HG03442 (cell line): ENCODE results near the gene SRSF3.
"Not testable (repeated sequence)": the region's sequence is repeated elsewhere in the genome, so short reads cannot be mapped to it uniquely, and the experiment has no call there.

Experiments
- ATAC-seq: cut with Tn5 transposase; IDR thresholded peaks from one replicate; pipeline ENCODE4 v1.9.1; 2021; ENCODE audit warnings: mild to moderate bottlenecking, moderate library complexity; ENCODE audit not compliant: unreplicated experiment

SRSF3 gene

DNA sequence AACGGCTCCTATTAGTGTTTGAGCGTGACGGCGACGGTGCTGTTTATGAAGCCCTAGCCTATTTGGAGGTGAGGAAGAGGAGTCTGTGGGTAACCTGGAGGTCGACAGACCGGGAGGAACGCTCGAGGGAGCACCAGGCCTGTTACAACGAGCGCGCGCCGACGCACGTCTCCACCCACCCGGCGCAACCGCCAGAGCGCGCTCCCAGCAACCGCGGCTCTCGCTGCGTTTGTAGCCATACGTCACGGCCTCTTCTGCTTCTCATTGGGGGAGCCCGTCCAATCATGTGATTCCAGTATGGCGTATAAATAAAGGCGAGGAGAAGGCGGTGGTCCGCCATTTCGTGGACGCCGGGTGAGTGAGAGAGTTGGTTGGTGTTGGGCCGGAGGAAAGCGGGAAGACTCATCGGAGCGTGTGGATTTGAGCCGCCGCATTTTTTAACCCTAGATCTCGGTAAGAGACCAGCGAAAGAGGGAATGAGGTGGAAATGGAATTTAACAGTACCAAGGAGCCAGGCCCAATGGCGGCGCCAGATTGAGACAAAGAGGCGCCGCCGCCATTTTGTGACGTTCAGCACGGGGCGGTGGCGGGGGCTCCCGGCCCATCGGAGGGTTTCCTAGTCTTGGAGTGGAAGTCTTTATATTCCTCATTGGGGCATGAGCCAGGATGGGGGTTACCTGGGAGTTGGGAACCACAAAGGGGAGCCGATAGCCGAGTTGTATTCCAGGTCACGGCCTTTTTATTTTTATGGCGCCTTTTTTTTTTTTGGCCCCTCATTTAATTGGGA is at the start of gene SRSF3:
Gene SRSF3, plus strand, starts transcription at position 334 of the 787 bp plus-strand sequence. CDS start 2,401 bp downstream, outside the sequence.
- peak; percentile 90 for ATAC-seq

DNA sequence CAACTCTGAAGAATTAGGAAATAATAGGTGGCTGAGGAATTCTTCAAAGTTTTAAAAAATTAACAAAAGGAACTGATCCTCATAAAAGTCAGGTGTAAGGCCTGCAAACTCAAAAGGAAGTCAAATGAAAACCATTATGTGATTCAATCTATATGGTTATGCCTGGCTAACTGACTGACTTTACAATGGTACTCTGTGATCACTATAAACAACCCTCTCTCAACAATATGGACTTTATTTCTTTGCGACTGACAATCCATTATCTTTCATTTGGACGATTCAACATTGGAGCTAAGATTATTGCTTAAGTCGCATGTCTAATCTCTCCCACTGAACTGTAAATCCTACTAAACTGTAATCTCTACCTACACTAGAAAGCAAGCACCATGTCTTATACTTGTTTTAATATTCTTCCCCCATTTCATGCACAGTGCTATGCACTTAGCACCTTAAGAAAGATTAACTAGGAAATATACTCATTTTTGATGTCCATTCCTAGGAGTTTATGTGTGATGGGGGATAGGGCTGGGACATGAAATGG is 48.3 kb upstream of the SRSF3 start:
- ATAC-seq = no peak

DNA sequence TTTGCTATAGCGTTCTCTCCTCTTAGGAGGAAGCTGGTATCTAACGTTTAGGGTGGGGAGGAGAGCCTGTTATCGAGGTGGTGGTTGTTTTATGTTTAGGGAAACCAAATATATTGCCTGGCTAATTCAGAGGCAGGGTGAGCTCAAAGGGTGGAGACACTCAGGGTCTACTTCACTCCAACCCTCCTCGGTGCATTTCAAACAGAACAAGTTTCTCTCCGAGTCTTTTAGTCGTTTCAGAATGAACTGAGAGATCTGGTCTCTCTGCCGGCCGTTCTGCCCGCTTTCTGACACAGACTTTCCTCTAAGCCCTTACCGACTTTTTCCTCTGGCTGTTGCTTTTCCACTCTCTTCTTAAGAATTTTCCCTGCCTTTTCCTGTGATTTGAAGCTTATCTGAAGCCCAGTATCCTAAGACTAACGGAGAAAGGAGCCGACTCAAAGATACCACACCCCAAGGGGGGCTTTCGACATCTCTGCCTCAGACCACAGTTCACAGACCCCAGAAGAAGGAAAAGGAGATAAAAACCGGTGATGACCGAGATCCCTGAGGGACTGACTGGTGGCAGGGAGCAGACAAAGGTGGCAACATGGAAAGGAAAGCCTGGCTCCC is 47.7 kb upstream of the SRSF3 start:
- ATAC-seq = no peak

DNA sequence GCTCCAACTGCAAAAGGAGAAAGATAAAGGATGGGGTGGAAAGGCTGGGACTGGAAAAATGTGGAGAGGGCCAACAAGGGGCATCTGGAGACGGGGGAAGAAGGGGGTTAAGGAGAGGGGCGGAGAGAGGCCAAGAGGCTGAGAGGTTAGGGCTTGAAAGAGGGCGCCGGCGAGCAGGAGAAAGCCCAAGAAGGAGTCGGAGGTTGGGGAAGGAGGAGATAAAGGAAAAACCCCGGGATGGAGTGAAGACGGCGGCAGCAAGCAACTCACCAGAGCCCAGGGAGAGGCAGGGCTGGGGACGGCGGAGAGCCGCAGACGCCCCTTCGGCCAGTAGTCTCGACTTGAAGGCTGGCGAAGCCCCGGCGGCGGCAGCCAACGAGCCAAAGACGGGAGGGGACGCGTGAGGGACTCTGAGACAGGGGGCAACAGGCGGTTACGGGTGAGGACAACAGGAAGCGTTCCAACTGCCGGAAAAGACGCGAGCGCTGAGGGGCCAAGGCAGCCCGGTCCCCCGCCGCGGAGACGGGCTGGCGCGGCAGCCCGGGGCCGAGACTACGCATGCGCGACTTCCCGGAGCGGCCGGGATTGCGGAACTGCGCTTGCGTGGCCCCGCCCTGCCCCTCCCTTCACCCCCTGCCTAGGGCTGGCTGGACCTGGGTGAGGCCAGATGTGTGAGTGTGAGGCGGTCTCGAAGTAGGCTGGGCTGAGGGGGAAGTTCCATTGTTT is 47.1 kb upstream of the SRSF3 start, which contains the start of gene STK38:
Gene STK38, minus strand, starts transcription at position 560 of the 726 bp plus-strand sequence. CDS start 7,277 bp downstream, outside the sequence.
- ATAC-seq = peak; percentile 70

DNA sequence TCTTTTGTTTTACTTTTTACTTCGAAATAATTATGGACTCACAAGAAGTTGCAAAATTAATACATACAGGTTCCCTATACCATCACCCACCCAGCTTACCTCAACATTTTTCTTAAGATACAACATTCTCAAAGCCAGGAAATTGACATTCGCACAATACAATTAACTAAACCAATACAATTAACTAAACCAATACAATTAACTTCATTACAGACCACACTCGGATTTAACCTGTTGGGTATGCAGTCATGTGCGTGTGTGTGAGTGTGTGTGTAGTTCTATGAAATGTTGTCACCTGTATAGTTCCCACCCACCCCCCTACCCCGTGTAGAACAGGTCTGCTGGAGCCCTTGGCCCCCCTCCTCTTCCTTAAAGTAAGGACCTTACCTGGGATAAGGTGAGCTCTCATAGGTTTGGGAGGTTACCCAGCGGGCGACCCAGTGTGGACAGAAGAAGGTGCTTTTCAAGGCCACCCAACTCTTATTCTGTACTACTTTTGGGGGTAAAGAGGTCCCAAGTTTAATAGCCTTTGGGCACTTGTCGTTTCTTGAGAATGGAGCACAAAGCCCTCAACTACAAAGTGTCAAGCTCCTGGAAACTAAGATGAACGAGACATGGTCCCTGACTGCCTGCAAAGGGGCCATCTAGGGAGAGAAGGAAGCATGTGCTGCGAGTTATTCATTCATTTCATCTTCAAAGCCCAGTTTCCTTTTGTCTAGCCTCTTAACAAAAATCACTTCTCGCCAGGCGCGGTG is 46.3 kb upstream of the SRSF3 start:
- ATAC-seq = no peak

DNA sequence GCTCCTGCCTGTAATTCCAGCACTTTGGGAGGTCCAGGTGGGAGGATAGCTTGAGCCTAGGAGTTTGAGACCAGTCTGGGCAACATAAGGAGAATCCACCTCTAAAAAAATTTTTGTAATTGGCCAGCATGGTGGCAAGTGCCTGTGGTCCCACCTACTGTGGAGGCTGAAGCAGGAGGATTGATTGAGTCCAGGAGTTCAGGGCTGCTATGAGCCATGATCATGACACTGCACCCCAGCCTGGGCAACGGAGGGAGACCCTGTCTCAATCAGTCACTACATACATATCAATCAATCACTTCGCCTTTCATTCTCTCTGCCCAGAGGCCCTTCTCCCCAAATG is 45.8 kb upstream of the SRSF3 start:
- ATAC-seq = no peak

DNA sequence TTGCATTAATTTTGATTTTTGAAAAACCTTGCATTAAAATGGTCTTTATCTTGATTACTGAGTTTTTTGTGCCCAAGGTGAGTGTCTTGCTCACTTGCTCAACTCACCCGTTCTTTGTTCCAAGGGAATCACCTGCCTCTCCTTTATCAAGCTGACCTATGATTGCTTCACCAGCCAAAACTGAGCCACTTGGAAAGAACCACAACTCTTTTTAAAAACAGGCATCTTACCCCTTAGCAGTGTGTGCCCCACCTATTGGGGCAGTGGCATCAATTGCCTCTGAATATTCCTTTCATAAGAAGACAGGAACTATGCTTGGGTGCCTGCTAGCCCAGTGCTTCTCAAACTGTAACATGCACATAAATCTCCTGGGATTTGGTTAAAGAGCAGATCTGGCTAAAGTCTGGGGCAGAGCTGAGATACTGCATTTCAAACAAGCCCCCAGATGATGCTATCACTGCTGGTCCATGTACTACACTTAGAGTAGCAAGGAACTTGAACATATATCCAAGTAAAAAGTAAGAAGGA is 43.6 kb upstream of the SRSF3 start:
- no peak for ATAC-seq

DNA sequence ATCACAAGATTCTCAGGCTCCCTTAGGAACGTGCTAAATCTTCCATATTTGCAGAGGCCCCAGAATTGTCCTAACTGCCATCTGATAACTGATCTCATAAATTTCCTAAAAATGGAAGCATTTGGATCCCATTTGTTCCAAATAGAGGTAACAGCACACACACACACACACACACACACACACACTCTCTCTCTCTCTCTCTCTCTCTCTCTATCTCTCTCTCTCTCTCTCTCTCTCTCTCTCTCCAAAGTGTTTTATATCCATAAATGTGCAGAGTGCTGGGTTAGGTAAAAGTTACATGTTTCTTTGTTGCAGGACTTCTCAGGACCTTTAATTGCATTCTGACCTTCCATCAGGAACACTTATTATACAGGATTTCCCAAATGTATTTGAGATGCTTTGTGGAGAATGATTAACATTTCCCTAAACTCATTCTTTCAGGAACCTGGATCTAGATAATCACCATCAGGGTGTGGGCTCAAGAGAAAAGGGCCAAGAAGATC is 38.4 kb upstream of the SRSF3 start:
- no peak for ATAC-seq

DNA sequence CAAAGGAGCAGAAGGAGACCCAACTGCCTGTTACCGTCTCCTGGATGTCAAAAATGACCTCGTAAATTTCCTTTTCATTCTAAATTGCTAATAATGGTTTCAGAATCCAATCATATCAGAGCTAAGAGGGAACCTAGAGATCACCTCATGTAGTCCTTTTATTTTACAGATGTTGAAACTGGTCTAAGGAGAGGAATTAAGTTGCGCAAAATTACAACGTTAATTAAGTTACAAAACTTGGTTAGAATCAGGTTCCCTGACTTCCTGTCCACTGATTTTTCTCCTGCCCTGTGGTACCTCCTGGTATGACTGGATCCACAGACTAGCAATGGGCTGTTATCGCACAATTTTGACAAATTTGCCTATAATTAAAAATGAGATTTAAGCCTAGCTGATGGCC is 37.9 kb upstream of the SRSF3 start:
- ATAC-seq = no peak

DNA sequence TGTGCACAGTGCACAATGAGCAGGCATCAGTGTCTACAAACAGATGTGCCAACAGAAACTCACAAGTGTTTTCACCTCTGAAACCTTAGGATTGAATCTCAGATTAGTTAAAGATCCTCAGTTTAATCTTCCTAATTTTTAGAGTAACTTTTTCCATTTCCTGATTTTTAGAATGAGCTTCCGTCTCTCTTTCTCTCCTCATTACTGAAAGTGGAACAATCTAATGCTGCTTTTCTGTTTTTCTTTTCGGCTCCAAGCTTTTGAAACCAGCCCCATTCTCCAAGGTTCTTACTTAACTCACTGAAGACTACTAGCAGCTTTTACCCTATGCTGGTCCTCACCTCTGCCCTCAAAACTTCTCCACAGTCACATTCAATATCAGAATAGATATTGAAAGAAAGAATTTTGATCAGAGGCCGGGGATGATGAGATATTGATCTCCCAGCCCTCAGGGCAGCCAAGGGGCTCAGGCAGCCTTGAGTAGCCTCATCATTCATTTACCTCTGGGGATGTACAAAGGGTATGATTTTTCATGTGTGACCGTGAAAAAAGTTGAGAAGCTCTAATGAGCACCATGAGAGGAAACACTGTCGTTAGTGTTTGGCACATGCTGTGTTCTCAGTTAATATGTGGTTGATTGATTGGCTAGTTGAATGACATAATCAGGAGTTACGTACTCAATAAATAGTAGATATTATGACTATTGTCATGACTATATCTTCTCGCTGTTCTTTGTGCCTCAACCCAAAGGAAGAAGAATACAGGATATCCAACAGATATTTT is 35.0 kb upstream of the SRSF3 start:
- no peak for ATAC-seq

DNA sequence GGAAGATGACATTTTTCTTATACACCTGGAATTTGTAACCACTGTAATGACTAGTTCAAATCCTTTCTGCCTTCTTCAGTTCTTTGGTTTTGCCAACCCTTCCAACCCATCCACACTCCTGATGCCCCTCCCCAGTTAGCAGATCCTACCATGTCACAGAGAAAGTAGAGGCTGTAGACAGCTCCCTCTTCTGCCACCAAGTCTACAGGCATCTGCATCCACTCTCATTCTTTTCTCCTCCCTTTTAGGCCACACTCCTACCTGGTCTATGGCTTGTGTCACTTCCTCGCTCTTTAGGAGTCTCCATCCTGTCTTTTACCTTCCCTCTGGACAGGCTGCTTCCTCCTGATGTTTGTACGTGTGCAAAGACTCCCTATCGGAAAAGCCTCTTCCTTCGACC is 33.3 kb upstream of the SRSF3 start:
- no peak for ATAC-seq

DNA sequence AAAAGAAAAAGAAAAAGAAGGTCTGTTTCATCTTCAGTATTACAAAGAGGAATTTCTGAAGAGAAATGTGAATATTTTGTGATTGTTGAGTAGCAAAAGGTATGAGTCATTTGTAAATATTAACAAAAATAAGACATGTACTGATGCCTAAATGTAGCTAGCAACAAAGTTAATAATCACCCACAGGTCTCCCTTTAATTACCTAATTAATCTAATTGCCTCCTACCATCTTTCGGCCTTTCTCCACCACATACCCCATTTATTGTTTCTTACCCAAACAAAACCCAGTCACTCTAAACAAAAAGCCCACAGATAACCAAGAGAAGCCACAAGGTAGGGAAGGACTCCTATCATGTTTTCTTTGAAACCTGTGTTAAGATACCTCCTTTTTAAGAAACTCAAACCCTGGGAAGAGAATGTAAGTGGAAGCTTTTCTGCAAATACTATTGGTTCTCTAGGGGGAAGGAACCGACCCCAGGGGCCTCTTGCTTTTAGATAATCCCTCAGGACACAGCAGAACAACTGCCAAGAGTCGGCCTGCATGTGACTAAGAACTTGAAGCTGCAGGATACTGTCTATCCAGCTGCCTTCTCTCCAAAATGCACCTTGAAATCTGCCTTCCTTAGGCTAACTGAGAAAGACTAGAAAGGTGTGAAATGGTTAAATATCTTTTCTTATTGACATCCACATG is 30.8 kb upstream of the SRSF3 start:
- ATAC-seq = no peak

DNA sequence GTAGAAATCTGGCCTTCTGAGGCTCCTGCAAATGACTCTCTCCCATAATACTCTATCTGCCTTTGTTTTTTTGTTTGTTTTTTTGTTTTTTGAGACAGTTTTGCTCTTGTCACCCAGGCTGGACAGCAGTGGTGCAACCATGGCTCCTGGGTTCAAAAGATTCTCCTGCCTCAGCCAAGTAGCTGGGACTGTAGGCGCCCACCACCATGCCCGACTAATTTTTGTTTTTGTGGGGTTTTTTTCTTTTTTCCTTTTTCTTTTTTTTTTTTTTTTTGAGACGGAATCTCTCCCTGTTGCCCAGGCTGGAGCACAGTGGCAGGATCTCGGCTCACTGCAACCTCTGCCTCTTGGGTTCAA is 30.3 kb upstream of the SRSF3 start:
- ATAC-seq = no peak

DNA sequence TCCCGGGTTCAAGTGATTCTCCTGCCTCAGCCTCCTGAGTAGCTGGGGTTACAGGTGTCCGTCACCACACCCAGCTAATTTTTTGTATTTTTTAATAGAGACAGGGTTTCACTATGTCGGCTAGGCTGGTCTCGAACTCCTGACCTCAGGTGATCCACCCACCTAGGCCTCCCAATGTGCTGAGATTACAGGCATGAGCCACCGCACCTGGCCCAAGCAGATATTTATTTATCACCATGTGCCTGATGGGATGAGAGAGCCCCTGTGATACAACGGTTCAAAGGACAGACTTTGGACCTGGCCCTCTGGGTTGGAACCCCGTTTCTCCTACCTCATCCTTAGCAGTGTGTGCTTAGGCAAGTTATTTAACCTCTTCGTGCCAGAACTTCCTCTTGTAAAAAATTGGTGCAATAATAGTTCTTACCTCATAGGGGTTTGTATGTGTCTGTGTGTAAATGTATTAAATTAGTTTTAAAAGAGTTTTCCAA is 27.7 kb upstream of the SRSF3 start:
- ATAC-seq = no peak

DNA sequence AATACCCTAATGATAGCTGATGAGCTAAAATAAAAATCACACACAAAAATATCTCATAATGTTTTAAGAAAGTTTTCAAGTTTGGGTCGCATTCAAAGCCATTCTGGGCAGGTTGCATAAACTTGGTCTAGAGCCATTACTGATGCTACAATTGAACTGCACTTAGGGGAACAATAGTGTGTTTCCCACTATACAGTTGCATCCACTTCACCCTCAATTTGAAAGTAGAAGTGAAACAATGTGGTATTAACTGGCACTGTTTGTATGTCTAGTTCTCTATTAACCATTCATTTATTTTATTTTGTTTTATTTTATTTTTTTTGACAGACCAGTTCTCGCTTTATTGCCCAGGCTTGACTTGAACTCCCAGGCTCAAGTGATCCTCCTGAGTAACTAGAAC is 23.9 kb upstream of the SRSF3 start:
- no peak for ATAC-seq

DNA sequence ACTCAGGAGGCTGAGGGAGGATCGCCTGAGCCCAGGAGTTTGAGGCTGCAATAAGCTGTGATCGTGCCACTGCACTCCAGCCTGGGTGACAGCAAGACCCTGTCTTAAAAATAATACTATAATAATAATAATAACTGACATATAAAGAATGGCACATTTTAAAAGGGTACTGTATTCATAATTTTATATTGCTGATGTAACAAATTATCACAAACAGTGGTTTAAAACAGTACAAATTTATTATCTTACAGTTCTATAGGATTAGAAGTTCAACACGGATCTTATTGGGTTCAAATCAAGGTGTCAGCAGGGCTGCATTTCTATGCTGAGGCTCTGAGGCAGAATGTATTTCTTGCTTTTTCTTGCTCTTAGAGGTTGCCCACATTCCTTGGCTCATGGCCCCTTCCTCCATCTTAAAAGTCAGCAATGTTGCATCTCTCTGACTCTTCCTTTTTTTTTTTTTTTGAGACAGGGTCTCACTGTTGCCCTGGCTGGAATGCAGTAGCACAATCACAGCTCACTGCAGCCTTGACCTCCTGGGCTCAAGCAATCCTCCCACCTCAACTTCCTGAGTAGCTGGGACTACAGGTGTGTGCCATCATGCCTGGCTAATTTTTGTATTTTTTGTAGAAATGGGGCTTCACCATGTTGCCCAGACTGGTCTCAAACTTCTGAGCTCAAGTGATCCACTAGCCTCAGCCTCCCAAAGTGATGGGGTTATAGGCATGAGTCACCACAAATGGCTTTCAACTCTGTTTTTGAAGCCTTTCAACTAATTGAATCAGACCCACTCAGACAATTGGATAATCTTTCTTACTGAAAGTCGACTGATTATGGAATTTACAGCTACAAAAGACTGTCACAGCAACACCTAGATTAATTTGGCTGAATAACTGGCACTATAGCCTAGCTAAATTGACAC is 22.8 kb upstream of the SRSF3 start:
- ATAC-seq = no peak

DNA sequence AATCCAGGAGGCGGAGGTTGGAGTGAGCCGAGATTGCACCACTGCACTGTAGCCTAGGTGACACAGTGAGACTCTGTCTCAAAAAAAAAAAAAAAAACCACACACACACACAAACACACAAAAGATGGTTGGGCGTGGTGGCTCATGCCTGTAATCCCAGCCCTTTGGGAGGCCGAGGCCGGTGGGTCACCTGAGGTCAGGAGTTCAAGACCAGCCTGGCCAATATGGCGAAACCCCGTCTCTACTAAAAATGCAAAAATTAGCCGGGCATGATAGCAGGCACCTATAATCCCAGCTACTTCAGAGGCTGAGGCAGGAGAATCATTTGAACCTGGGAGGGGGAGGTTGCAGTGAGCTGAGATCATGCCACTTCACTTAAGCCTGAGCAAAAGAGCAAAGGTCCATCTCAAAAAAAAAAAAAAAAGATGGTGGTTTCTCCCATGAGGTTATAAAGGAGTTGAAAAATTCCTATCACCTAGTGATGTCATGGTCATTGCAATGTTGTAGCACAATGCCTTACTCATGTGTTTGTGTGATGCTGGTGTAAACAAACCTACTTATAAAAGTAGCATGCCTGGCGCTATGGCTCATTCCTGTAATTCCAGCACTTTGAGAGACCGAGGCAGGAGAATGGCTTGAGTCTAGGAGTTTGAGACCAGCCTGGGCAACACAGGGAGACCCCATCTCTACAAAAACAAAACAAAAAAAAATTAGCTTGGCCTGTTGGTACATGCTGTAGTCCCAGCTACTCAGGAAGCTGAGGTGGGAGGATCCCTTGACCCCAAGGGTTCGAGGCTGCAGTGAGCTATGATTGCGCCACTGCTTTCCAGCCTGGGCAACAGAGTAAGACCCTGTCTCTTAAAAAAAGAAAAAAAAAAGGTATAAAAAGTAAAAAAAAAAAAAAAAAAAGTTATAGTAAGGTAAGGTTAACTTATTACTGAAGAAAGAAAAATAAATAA is 21.5 kb upstream of the SRSF3 start:
- not testable (repeated sequence) for ATAC-seq
